ENCODE results near the gene UHRF1.

GRCh38 chr19:4861147-4861546, 48.2 kb upstream of the UHRF1 start:
- no peak for TF ChIP-seq POLR2AphosphoS5 (IDR thresholded peaks at IDR 0.05; ENCODE audit: borderline replicate concordance, low read depth, low read length)
- no peak for TF ChIP-seq EZH2 (IDR thresholded peaks at IDR 0.05)
- no peak for TF ChIP-seq FOXP2 (optimal IDR thresholded peaks at IDR 0.05; ENCODE audit: control extremely low read depth, extremely low read length, insufficient read depth)
